Measurements from ENCODE around the gene OSGEP. TPM values are rescaled to one million over a fixed set of nuclear protein-coding genes. Genes with fewer than 3 reads are reported as not detected.
A peak's percentile ranks its signal among the peaks of the same experiment; 100 is the strongest.

Gene OSGEP
- total RNA-seq, 1 experiment from 2014 or later: 21.8 TPM

- ATAC-seq: peak; percentile 60; the same call in 1 of the 2 replicates
- no peaks in the 10 kb centered on the region for H3K27me3 ChIP-seq (ENCODE audit: insufficient read depth, low read length)
- TF ChIP-seq CTCF (IDR thresholded peaks at IDR 0.05 in 2 of 3, conservative IDR thresholded peaks at IDR 0.05 in 1 of 3; ENCODE audit: borderline replicate concordance in 1 of 3, insufficient read depth in 1 of 3, low read depth in 2 of 3, low read length in 2 of 3) (no peak), REST (IDR thresholded peaks at IDR 0.05; ENCODE audit: low read depth) (no peak), POLR2AphosphoS5 (IDR thresholded peaks at IDR 0.05; ENCODE audit: low read depth, low read length) (no peak), SRF (IDR thresholded peaks at IDR 0.05; ENCODE audit: low read depth) (no peak), ZBTB33 (IDR thresholded peaks at IDR 0.05; ENCODE audit: extremely low read depth, insufficient replicate concordance, low read length) (no peak), EZH2 (IDR thresholded peaks at IDR 0.05) (no peak), EGR1 (IDR thresholded peaks at IDR 0.05; ENCODE audit: low read depth) (no peak), YY1 (IDR thresholded peaks at IDR 0.05; ENCODE audit: extremely low read depth, insufficient replicate concordance, low read depth, low read length) (no peak), ELF1 (IDR thresholded peaks at IDR 0.05; ENCODE audit: borderline replicate concordance, low read depth) (no peak), CBX3 (IDR thresholded peaks at IDR 0.05; ENCODE audit: low read depth) (no peak), RAD21 (IDR thresholded peaks at IDR 0.05; ENCODE audit: low read depth) (no peak), ZNF274 (IDR thresholded peaks at IDR 0.05; ENCODE audit: low read depth, low read length) (no peak)
- H3K27ac ChIP-seq (ENCODE audit: low read depth, low read length): no peak overlapping the region
- H3K36me3 ChIP-seq (ENCODE audit: control insufficient read depth in 1 of 2, insufficient read depth in 2 of 2, low read length in 2 of 2): no peaks in the 10 kb centered on the region
- CTCF ChIA-PET: no interaction called here
- no peaks in the 10 kb centered on the region for H4K20me1 ChIP-seq (ENCODE audit: insufficient read depth)
- H3K4me3 ChIP-seq (replicated peaks in 1 of 2; ENCODE audit: low read depth in 1 of 2, low read length in 2 of 2): no peak overlapping the region
- intact Hi-C loops (cut with micrococcal nuclease): no loop called here
- H3K9me2 ChIP-seq (ENCODE audit: insufficient read depth): no peaks in the 10 kb centered on the region
- POLR2A ChIA-PET: interaction anchor here (0.9 to 1.6 kb wide), 2 partner anchors 38 to 156 kb away, joined by 3 to 4 read pairs; partner anchors contain the start of genes PARP2 and PIP4P1
- no peaks in the 10 kb centered on the region for H3K79me2 ChIP-seq (ENCODE audit: insufficient read depth, low read length)
- no peak for DNase-seq (ENCODE audit: low read depth, low spot score)
- RAD21 ChIA-PET (ENCODE audit: low non-redundant PET in 1 of 2, low total read pairs in 2 of 2, uncharacterized antibody in 2 of 2, unreplicated experiment in 2 of 2): no interaction called here
- H3K4me2 ChIP-seq (ENCODE audit: low read length): peak overlapping the region; percentile 56
- H2AFZ ChIP-seq (ENCODE audit: low read depth, low read length, poor library complexity, severe bottlenecking): peak overlapping the region; percentile 98
- no peaks in the 10 kb centered on the region for H3K9me3 ChIP-seq (ENCODE audit: control insufficient read depth in 1 of 2, insufficient read depth in 1 of 2, low read depth in 1 of 2, low read length in 2 of 2)
- no peak overlapping the region for H3K9ac ChIP-seq (ENCODE audit: low read length)
- no TSS peak for BruUV-seq (replicated peaks)
- peaks cover 19 to 34% of the 10 kb centered on the region in 2 experiments for H3K4me1 ChIP-seq (ENCODE audit: control insufficient read depth in 1 of 2, insufficient read depth in 2 of 2, low read length in 2 of 2)
Observed at GRCh38 chr14:20499108-20499507, 44.5 kb upstream of the OSGEP start.

Measured in HCT116 (cell line).